ENCODE data around the gene PEX13.
"Not testable (repeated sequence)": the region's sequence is repeated elsewhere in the genome, so short reads cannot be mapped to it uniquely, and the experiment has no call there.

PEX13 gene

DNA sequence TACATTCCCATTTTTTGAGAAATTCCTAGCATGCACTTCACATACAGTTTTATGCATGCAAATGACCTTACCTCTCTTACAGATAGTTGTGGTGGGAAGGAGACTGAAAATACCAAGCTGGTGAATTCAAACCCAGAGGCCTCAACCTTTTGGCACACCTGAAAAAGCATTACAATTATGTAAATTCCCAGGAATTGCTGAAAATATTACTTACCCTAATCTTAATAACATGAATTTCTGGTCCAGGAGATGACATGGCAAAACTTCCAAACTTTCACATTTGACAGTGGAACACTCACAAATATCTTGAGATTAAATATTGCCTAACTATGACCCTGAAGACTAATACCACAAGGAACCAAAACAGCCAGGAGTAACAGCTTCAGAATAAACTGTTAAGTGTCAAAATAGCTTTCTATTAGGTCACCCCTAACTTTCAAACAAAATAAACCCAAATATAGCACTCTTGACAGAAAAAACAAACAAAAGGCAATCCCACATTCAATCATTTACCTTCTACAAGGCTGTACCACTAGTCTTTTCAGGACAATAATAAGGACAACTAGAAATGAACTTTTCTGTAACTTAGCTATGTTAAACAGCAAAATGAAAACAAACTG lies 10.9 kb upstream of the PEX13 start:
- no peak for DNase-seq (ENCODE audit: low spot score)

DNA sequence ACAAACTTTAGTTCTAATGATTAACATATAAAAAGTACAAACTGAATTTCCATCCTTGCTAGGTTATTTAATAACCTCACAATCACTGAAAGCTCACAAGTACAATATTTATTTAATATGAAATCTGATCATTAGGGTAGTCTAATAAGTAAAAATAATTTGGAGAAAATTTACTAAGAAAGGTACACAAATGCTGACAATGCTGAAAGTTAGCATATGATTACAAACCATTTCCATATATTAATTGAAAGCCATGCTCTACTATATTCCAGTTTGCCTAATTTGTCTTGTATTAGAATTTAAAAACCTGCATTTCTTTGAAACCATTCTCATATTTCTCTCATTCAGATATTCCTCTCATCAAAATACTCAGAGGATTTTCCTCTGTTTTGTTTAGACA lies 8.2 kb upstream of the PEX13 start:
- no peak for DNase-seq (ENCODE audit: low spot score)

DNA sequence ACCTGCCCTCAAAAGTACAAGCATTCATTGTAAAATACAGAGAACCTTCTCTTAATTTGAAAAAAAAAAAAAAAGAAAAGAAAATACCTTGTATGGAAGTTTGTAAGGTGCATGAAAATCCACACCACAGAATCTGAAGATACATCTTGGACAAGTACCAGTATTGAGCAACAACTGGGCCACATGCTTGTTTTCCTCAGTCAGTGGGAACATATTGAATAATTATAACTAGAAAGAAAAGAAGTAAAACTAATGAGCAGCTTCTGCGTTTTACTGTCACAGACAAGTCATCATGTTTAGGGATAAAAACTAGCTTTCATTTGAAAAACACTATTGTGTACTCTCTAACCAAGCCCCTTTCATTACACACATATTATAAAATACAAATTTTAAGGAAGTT lies 5.8 kb upstream of the PEX13 start:
- no peak for DNase-seq (ENCODE audit: low spot score)

DNA sequence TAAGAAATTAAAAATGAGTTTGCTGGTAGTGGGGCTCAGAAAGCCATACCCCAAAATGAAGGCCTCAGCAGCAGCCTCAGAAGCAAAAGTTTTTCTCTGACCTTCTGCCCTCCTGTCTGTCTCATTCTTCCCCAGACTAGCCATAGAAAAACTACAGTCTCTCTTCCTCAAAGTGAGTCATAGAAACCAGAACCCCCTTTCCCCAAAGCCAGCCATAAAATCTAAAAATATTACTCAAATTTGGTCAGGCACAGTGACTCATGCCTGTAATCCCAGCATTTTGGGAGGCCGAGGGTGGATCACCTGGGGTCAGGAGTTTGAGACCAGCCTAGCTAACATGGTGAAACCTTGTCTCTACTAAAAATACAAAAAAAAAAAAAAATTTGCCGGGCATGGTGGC lies 5.2 kb upstream of the PEX13 start:
- DNase-seq (ENCODE audit: low spot score), result peak; percentile 3

DNA sequence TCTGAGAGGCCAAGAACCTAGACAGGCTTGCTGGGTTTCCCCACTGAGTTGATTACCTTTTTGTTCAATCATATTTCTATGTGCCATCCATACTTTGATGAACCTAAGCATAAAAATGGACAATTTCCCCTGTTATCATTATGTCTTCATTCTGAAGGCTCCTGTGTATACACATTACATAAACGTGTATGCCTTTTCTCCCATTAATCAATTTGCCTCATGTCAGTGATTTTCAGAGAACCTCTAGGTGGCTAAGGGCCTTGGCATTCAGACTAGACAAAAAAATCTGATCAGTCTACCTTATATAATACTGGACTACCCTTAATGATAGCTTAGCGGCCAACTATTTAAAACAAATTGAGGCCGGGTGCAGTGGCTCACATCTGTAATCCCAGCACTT lies 4.1 kb upstream of the PEX13 start:
- DNase-seq (ENCODE audit: low spot score), result no peak

DNA sequence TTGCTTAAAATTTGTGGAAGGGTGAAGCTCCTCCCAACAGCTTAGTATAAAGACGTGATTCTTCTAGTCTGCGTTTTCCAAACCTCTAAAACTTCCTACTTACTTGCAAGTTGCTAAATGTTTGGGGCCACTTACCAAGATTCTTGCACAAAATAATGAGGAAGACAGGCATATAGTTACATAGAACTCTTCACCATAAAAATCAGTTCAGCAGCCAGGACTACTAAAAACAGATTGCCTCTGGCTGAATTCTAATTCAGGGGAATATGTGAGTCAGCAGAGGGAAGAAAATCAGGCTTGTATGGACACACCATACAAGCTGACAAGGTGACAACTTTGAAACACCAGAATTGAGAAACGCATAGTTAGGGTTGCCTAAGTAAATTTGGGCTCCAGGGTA lies 2.8 kb upstream of the PEX13 start:
- no peak for DNase-seq (ENCODE audit: low spot score)

DNA sequence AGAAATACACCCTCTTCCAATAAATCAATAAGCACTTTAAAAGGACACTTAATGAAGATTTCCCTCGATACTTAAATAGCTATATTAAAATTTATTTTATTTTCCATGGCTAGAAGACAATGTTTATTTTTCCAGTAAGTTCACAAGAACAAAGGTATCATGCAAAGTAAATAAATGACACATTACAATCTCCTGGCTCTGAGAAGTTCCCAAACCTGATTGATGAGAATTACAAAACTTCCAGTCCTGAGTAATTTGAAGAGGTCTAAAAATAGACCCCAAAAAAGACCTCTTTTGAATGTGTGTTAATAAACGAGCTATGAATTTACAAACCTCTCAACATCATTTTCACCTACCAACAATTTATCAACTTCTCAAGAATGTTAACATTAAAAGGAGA lies 1.5 kb upstream of the PEX13 start:
- DNase-seq (ENCODE audit: low spot score), result no peak

DNA sequence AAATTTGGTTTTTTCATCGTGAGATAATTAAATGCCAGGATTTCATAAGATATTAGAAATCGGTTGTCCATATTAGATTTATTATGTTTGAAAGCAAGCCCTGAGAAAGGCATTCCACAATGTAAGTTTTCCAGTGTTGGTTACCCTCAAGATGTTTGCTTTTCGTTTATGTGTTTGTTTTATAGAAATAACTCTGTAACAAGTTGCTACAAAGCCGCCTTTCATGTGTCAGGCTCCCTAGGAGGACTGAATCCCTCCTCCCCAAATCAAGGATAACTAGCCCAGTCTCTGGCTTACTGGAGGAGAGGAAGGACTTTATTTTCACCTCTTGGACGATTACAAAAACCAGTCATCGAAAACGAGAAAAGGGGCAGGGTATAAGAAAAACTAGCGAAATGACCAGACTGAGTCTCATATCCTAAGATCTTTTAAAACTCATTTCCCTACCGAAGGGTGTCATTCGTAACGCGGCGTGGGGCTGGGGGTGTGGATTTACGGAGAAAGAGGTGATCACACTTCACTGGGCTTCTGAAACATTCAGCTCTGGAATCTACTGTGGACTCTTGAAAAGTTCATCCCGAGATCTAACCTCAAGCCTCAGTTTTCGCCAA lies 1.0 kb upstream of the PEX13 start:
- no peak for DNase-seq (ENCODE audit: low spot score)

DNA sequence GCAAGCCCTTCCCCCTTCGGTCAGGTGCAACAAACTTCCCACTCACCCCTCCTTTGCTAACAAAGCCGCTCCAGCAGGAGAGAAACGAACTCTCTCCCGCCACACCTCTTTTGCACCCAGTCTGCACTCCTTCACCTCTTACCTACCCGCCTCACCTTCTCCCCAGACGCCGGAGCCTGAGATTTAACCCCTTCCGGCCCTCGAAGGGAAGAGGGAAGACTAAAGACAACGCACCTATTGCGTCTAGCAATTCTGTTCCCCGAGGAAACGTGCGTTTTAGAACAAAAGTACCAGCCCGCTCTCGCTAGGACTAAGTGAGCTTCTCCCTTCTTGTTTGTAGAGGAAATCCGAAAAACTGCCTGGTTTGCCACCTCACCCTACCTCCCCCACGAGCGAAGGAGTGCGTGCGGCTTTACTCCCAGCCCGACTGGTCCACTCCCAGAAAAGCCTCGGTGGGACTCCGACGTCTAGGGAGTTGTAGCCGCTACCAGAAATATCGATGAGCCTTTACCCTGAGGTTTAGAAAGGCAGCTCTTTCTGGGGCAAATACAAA lies 441 bp upstream of the PEX13 start:
- peak; percentile 73 for DNase-seq (ENCODE audit: low spot score)

DNA sequence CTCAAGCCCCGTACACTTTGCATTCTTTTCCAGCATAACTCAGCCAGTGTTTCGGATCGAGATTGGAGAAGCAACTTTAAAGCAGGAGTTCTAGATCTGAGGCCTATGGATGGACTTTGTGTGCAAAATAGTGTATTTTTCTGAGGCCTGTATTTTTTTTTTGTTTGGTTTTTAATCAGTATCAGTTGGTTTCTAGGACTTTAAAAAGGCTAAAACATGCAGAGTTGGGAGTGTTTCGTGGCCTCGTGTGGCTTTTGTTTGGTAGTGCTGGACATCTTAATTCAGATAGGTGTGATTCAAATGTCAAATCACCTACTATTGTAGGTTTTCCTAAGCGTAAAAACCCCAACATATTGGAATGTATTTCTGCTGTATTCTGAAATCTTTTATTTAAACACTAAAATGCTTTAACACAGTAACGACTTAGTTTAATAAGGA lies 817 bp downstream of the PEX13 start:
- DNase-seq (ENCODE audit: low spot score), result no peak

DNA sequence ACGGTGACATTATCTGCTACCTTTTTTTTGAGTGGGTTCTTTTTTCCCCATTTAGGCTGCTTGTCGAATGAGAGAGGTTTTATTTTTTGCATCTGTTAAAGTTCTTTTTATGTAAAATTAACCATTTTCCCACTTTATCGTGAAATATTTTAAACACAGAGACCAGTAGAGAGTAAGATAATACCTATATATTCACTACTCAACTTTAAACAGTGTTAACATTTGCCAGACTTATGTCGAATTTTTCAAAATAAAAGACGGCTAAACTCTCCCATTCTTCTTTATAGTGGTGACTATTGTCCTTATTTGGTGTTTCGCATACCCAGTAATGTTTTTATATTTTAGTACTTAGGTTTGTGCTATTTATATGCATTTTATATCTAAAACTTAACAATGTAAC lies 1.3 kb downstream of the PEX13 start:
- no peak for DNase-seq (ENCODE audit: low spot score)

DNA sequence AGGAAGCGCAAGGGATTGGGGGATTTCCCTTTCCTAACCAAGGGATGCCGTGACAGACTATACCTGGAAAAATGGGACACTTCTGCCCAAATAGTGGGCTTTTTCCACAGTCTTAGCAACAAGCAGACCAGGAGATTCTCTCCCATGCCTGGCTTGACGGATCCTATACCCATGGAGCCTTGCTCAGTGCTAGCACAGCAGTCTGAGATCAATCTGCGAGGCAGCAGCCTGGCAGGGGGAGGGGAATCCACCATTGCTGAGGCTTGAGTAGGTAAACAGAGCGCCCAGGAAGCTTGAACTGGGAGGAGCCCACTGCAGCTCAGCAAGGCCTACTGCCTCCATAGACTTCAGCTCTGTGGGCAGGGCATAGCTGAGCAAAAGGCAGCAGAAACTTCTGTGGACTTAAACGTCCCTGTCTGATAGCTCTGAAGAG lies 3.7 kb downstream of the PEX13 start:
- no peak for DNase-seq (ENCODE audit: low spot score)

DNA sequence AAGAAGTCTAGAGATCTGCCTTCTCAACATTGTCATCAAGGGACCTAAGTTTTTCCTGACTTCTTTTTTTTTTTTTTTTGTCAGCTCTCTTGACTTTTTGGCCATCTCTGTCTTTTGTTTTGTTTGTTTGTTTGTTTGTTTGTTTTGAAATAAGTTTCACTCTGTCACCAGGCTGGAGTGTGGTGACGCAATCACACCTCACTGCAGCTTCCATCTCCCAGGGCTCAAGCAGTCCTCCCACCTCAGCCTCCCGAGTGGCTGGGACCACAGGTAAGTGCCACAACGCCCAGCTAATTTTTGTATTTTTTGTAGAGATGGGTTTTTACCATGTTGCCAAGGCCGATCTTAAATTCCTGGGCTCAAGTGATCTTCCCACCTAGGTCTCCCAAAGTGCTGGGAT lies 6.2 kb downstream of the PEX13 start:
- DNase-seq (ENCODE audit: low spot score), result no peak

DNA sequence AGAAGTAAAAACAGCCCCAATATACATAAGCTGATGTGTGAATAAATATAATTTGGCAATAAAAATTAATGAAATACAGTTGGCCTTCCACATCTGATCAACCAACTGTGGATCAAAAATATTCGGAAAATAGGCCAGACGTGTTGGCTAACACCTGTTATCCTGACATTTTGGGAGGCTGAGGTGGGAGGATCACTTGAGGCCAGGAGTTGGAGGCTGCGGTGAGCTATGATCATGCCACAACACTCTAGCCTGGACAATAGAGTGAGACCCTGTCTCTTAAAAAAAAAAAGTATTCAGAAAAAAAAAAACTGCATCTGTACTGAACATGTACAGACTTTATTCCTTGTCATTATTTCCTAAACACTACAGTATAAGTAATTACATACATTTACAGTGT lies 12.0 kb downstream of the PEX13 start:
- DNase-seq (ENCODE audit: low spot score), result no peak

DNA sequence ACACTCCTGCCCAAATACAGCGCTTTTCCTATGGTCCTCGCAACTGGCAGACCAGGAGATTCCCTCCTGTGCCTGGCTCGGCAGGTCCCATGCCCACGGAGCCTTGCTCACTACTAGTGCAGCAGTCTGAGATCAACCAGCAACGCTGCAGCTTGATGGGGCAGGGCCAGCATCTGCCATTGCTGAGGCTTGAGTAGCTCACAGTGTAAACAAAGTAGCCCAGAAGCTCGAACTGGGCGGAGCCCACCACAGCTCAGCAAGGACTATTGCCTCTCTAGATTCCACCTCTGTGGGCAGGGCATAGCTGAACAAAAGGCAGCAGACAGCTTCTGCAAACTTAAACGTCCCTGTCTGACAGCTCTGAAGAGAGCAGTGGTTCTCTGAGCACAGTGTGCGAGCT lies 17.1 kb downstream of the PEX13 start:
- not testable (repeated sequence) for DNase-seq (ENCODE audit: low spot score)

DNA sequence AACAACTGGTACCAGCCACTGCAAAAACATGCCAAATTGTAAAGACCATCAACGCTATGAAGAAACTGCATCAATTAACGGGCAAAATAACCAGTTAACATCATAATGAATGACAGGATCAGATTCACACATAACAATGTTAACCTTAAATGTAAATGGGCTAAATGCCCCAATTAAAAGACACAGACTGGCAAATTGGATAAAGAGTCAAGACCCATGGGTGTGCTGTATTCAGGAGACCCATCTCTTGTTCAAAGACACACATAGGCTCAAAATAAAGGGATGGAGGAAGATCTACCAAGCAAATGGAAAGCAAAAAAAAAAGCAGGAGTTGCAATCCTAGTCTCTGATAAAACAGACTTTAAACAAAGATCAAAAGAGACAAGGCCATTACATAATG lies 19.1 kb downstream of the PEX13 start:
- not testable (repeated sequence) for DNase-seq (ENCODE audit: low spot score)

DNA sequence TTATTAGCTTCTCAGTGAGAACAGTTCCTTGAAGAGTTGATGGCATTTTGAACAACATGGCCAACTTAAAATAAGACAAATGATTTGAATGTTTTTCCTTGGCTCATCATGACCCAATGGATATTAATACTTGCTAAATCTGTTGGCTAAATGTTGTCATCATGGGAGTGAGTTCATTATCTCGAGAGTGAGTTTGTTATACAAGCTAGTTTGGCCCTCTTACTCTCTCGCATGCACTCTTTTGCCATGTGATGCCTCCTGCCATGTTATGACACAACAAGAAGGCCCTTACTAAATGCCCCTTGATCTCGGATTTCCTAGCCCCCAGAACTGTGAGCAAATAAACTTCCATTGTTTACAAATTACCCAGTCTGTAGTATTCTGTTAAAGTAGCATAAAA lies 25.3 kb downstream of the PEX13 start:
- no peak for DNase-seq (ENCODE audit: low spot score)

DNA sequence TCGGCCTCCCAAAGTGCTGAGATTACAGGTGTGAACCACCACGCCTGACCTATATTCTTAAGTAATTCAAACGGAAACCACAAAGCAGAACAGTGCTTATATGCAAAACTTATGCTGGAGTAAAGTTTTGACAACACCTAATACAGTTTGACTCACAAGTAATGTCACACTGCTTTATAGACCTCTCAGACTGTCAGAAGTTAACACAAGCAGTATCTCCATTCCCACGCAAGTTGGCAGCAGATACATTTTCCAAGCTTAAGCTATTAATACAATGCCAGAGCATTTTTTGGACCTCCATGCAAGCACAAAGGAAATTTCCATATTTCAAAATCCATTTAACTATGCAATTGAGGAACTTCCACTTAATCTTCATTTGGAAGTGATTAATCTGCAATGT lies 27.1 kb downstream of the PEX13 start:
- peak; percentile 1 for DNase-seq (ENCODE audit: low spot score)

DNA sequence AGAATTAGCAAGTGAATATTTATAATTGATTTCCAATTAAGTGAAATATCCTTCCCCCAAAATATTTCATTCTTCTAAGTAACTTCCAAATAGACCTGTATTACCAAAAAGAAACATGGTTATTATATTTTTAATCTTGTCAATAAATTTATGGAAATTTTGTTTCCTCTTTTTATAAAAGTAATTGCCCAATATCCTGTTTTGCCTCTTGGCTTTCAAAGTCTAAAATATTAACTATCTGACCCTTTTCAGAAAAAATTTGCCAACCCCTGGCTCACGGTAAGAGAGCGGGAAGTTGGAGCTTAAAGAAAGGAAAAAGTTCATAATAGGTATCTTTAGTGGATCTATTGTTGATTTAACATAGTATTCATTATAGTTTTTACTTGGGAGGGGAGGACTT lies 27.7 kb downstream of the PEX13 start:
- no peak for DNase-seq (ENCODE audit: low spot score)

DNA sequence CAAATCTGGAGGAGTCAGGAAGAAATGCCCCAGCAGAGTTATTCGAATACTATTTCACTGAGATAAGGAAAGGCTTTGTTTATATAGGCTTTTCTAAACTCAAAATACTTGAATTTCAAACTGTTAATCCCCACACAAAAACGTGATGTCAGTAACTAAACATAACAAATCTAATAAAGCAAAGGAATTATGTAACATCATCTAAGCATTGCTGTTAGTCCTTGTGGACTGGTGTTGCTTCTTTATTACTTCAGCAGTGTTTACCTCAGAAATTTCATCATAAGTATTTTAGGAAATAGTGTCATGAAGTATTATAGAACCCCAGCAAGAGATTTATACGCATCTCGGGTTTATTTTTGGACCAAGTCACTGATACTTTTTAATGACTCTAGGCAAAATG lies 28.5 kb downstream of the PEX13 start:
- DNase-seq (ENCODE audit: low spot score), result no peak

DNA sequence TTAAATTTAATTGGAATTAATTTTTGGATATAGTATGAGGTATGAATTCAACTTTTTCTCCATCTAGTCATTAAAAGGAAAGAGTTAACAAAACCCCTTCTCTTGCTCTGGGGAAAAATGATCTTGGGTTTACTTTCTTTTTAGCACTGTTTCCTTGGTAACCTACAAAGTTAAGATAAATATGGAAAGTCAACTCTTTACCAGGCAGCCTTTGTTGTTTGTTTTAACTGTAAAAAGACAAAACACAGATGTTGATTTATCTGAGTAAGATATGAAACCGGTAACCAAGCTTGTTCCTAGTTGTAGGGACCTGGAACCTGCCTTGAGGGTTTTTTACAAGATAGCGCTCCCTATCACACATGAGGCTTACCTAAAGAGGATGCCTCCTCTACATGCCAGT lies 38.0 kb downstream of the PEX13 start:
- no peak for DNase-seq (ENCODE audit: low spot score)

DNA sequence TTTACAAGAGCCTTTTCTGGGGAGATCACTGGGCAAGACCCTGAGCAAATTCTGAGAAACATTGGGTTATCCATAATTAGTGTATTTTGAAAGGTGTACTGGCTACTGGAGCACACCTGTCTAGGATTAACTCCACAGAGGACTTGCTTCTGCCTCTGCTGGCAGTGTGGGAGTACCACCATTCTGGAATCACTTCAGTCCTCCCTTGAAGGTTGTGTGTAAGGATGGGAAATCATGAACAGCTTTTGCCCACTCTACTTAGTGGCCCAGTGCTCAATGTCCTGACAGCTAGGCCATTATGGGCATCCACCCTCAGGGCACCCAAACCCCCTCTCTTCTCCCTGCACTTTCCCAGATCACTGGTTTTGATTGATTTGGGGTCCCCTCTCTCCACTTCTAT lies 40.0 kb downstream of the PEX13 start:
- DNase-seq (ENCODE audit: low spot score), result no peak

DNA sequence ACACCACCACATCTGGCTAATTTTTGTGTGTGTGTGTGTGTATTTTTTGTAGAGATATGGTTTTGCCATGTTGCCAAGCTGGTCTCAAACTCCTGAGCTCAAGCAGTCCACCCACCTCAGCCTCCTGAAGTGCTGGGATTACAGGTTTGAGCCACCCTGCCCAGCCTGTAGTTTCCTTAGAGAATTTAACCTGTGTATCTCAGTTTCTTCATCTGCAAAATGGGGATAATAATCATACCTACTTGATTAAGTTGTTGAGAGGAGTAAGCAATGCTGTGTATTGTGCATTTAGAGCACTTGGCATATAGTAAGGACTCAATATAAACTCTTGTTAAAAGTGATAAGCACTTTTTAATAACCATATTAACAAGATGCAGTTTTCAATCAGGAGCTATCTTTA lies 41.9 kb downstream of the PEX13 start:
- no peak for DNase-seq (ENCODE audit: low spot score)

All from CD4-positive, alpha-beta T cell treated with Interleukin-2 at 100 ng/mL for 4 hours (primary cell).